Ovary (tissue), 9 donors: Measurements from ENCODE around the gene RPS6KL1. TPM values are rescaled to one million over a fixed set of nuclear protein-coding genes. Genes with fewer than 3 reads are reported as not detected.

ENCODE experiments used
- DNase-seq, 5 donors: peaks; one replicate each; pipeline ENCODE4 v3.0.0-alpha.2; 2019 to 2020
- H3K27ac ChIP-seq, 2 donors: fragments of 200-600 bp; one replicate each; pipeline versions ENCODE4 v1.5.1 to v1.8.0; 2019 to 2022
- H3K27me3 ChIP-seq: fragments of 200-600 bp; one replicate; pipeline ENCODE4 v1.8.0; 2022
- H3K36me3 ChIP-seq: fragments of 200-600 bp; sonication (generic); one replicate; pipeline ENCODE4 v1.5.1; 2019
- H3K4me1 ChIP-seq: one replicate; pipeline ENCODE4 v1.8.1; 2013; ENCODE audit warnings: mild to moderate bottlenecking, moderate library complexity; ENCODE audit not compliant: insufficient read depth
- H3K4me3 ChIP-seq: fragments of 200-600 bp; sonication (generic); one replicate; pipeline ENCODE4 v1.5.1; 2017
- H3K9me3 ChIP-seq, 2 donors: fragments of 200-600 bp in 1 of 2; sonication (generic) in 1 of 2; one replicate each; pipeline versions ENCODE4 v1.5.1 to v1.8.1; 2013 to 2019; ENCODE audit warnings: mild to moderate bottlenecking in 1 of 2, moderate library complexity in 1 of 2
- CTCF ChIP-seq, 3 donors: fragments of 450-650 bp in 2 of 3; fragments of 200-600 bp in 1 of 3; IDR thresholded peaks; one replicate each; pipeline versions ENCODE4 v1.5.1 to v1.8.0; 2016 to 2022; ENCODE audit warnings: antibody characterized with exemption in 3 of 3, mild to moderate bottlenecking in 1 of 3
- EP300 ChIP-seq: sonication (generic); formaldehyde crosslinking; IDR thresholded peaks from one replicate; pipeline ENCODE4 v1.6.1; 2017; ENCODE audit warnings: antibody characterized with exemption
- POLR2A ChIP-seq: fragments of 450-650 bp; IDR thresholded peaks from one replicate; pipeline ENCODE4 v1.6.1; 2017; ENCODE audit warnings: antibody characterized with exemption, mild to moderate bottlenecking, moderate library complexity
- WGBS, 3 donors: extraction: QIAGEN DNeasy Blood & Tissue Kit in 1 of 3; methylation state at CpG; one replicate each; pipeline versions ENCODE4 v1.1.5 to v1.1.7; 2013 to 2017; 5-methylcytosine and 5-hydroxymethylcytosine counted together
- intact Hi-C, 4 donors: fragments of 100-400 bp; cut with DNase I; formaldehyde crosslinking; loops; one replicate each; pipeline versions ENCODE4 v1.11.0 to v1.15.1; 2022 to 2023
- polyA plus RNA-seq, 2 donors: library from polyadenylated mRNA; stranded (reverse); fragments of 200-250 nt in 1 of 2; fragments of 350-450 nt in 1 of 2; fragmentation: Illumina TruSeq in 1 of 2; extraction: RNeasy Lipid Tissue Mini Kit (QIAGEN cat#74804) in 1 of 2; gene quantifications; one replicate each; pipeline ENCODE4 v1.2.3, GENCODE V29; 2013 to 2014
- total RNA-seq, 7 donors: library from RNA; depleted of rRNA in 2 of 7; stranded (reverse); fragments of >200 nt in 2 of 7; fragmentation: NEBNext Ultra II Directional in 3 of 7; extraction: Animal tissue kit (Norgen Biotek cat#: 25700) in 3 of 7; gene quantifications; one replicate each; pipeline versions ENCODE4 v1.1.0 to v1.2.4, GENCODE V29; 2016 to 2023
- donor health status: DM: no; HTN: no; CAD: no; lungs with moderate emphysema.
- donor health status: DM: no; HTN: no; CAD: no.
- donor health status: Bipolar disorder and iron deficiency.
- donor health status: DM: yes; HTN: yes; CAD: no.
- donor health status: DM: no; HTN: no; CAD: no.
- donor health status: DM: yes; HTN: yes; CAD: no.

RPS6KL1 gene
- total and polyA plus RNA-seq, 9 donors = 0.24 to 3.0 (median 1.7) TPM

DNA sequence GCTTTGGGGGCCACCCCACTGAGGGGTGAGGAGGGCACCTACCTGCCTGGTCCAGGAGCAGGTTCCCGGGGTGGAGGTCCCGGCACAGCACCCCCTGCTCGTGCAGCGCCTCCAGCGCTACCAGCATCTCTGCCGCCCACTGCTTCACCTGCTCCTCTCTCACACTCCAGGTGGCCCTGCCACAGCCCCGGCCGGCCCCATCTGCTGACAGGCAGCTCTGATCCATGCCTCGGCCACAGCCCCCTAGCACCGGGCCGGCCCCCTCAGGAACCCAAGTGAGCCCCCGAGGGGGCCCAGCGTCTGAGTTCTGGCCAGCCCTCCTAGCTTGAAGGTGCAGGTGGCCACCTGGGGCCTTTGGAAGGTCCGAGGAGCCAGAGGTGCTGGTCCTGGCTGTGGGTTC lies 13.6 kb downstream of the RPS6KL1 start:
- intact Hi-C loops = loop anchor here in 1 of 4 donors (5.0 to 10.0 kb wide), 2 partner anchors 47 to 545 kb away; no protein-coding TSS in a partner anchor
- no peak overlapping the region for H3K4me3 ChIP-seq
- DNase-seq = no peak
- 87% methylated on average over 13 to 14 of the region's 14 CpGs for WGBS, 3 donors
- no peak overlapping the region for H3K27ac ChIP-seq
- H3K9me3 ChIP-seq = no peaks in the 10 kb centered on the region
- no peaks in the 10 kb centered on the region for H3K36me3 ChIP-seq
- TF ChIP-seq CTCF (IDR thresholded peaks at IDR 0.05) = no peak
- TF ChIP-seq EP300 = no peak
- no peak for TF ChIP-seq POLR2A
- H3K4me1 ChIP-seq = no peaks in the 10 kb centered on the region
- no peaks in the 10 kb centered on the region for H3K27me3 ChIP-seq

DNA sequence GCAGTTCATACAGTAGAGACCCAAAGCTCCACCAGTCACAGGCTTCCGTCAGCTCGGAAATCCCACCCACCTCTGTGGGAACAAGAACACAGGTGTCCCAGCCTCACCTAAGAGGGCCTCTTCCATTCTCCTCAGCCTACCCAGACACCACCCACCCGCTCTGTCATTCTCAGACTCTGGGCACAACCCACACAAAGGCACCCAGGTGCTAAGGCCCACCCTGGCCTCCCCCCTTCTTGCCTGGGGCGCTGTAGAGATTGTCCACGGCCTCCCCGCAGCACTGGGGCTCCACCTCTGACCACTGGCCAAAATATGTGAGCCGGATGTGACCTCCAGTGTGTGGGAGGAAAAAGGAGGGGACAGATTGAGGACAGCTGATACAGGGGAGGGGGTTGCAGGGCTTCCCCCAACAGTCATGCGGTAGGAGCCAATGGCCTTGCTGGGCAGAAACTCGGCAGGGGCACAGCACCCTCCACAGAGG lies 14.2 kb downstream of the RPS6KL1 start:
- intact Hi-C loops = loop anchor here in 1 of 4 donors (5.0 to 10.0 kb wide), 2 partner anchors 47 to 544 kb away; no protein-coding TSS in a partner anchor
- 61 to 68% (median 63%) methylated on average over 9 of the region's 9 CpGs for WGBS, 3 donors
- no peak overlapping the region for H3K27ac ChIP-seq

DNA sequence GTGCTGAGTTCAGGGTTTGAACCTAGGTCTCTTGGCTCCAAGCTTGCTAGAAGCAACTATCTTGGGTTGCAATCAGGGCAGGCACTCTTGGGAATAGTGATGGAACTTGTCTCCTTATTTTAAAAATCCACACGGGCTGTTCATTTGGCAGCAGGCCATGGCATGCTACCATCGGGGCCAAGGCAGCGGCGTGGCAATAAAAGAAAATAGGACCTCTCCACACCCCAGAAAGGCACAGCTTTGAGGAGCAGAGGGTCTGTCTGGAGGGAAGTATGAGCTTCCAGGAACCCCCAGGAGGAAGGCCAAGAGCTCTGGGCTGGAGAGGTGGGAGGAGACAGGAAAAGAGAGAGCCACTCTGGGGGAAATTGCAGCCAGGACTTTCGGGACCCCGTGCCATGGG lies 15.3 kb downstream of the RPS6KL1 start:
- intact Hi-C loops = loop anchor here in 1 of 4 donors (5.0 to 10.0 kb wide), 2 partner anchors 45 to 543 kb away; no protein-coding TSS in a partner anchor
- Histone ChIP-seq H3K4me1 (no peaks in the 10 kb centered on the region), H3K27me3 (no peaks in the 10 kb centered on the region), H3K9me3 (no peaks in the 10 kb centered on the region), H3K36me3 (no peaks in the 10 kb centered on the region), H3K27ac (no peak overlapping the region), H3K4me3 (no peak overlapping the region)
- no peak for TF ChIP-seq EP300
- TF ChIP-seq CTCF (IDR thresholded peaks at IDR 0.05) = no peak
- TF ChIP-seq POLR2A = no peak
- DNase-seq = peak in 2 of 5 donors; percentile 28 to 30
- 16 to 19% (median 17%) methylated on average over 6 of the region's 6 CpGs for WGBS, 3 donors

More for the DNA sequence above, 14.2 kb downstream of the RPS6KL1 start:
- H3K27me3 ChIP-seq = no peaks in the 10 kb centered on the region
- H3K36me3 ChIP-seq = no peaks in the 10 kb centered on the region
- H3K9me3 ChIP-seq = no peaks in the 10 kb centered on the region
- TF ChIP-seq POLR2A (no peak), EP300 (no peak), CTCF (IDR thresholded peaks at IDR 0.05) (no peak)
- peak in 1 of 5 donors; percentile 16 for DNase-seq
- no peaks in the 10 kb centered on the region for H3K4me1 ChIP-seq
- H3K4me3 ChIP-seq = no peak overlapping the region

DNA sequence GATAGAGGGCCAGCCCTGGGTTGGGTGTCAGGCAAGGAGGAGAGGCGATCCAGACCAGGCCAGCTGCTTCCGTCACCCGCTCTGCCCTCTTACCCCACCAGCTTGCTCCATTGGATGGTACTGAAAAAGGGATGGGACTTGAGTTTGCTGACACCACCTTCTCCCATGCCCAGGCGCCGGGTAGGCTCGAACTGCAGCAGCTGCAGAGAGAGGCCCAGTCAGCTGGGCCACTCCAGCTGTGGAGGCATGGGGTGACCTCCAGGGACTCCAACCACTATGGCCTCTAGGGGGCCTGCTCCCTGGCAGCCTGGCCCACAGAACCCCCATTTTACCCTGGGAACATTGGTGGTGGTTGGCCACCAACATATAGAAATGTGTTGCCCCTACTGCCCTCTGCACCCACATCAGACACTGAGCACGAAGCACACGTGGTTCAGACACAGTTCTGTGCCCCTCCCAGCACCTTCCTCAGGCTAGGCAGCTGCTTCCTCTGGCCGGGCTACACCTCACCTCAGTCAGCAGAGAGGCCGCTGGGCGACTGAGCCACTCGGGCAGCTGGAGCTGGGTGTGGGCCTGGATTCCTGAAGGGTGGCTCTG lies 16.0 kb downstream of the RPS6KL1 start:
- TF ChIP-seq CTCF (IDR thresholded peaks at IDR 0.05) = no peak
- TF ChIP-seq EP300 = no peak
- no peak for TF ChIP-seq POLR2A
- intact Hi-C loops = loop anchor here in 1 of 4 donors (5.0 to 10.0 kb wide), 2 partner anchors 45 to 542 kb away; no protein-coding TSS in a partner anchor
- H3K27me3 ChIP-seq = no peaks in the 10 kb centered on the region
- H3K4me1 ChIP-seq = no peaks in the 10 kb centered on the region
- WGBS, 3 donors = 80 to 83% (median 81%) methylated on average over 12 of the region's 12 CpGs
- H3K27ac ChIP-seq = no peak overlapping the region
- H3K9me3 ChIP-seq = no peaks in the 10 kb centered on the region
- no peaks in the 10 kb centered on the region for H3K36me3 ChIP-seq
- no peak overlapping the region for H3K4me3 ChIP-seq
- no peak for DNase-seq
